ENCODE results near the gene LAMP5. TPM values are rescaled to one million over a fixed set of nuclear protein-coding genes. Genes with fewer than 3 reads are reported as not detected.

LAMP5 gene
- total RNA-seq, 3 donors from 2014 or later, result 0.33 to 0.88 TPM; not detected in 1

- no peaks in the 10 kb centered on the region for H3K9me3 ChIP-seq
- H3K27me3 ChIP-seq, result no peaks in the 10 kb centered on the region
- no peaks in the 10 kb centered on the region for H3K4me1 ChIP-seq
- no peak overlapping the region for H3K4me3 ChIP-seq
- no peaks in the 10 kb centered on the region for H3K36me3 ChIP-seq
- TF ChIP-seq POLR2A (IDR thresholded peaks at IDR 0.05) (no peak), POLR2AphosphoS5 (IDR thresholded peaks at IDR 0.05) (no peak), CTCF (IDR thresholded peaks at IDR 0.05) (no peak)
- intact Hi-C loops (cut with DNase I; ENCODE audit: low total_unique reads), result loop anchor here (5.0 kb wide), 1 partner anchor 304 kb away; no protein-coding TSS in a partner anchor
- DNase-seq (ENCODE audit: low spot score in 2 of 2), result no peak
- H3K27ac ChIP-seq, result no peak overlapping the region
Measured at GRCh38 chr20:9573335-9574151, 59.2 kb downstream of the LAMP5 start.

DNA sequence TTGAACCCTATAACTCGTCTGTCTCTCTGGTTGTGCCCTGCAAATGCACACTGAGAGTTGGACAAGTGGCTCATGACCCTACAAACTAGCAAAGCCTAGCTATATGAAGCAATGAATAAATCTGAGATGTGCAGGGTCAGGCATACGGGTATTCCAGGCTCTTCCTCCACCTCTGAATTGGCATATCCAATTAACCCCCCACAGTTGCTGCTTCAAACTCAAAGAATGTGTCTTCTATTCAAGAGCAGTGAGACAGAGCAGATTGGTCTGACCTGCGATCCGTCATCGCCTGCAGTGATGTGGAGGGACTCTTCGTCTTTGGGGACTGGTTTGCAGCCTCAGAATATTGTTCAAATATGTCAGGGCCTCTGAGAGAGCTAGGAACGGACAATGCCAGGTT lies 59.8 kb downstream of the LAMP5 start:
- DNase-seq (ENCODE audit: low spot score in 2 of 2), result no peak
- intact Hi-C loops (cut with DNase I; ENCODE audit: low total_unique reads), result loop anchor here (5.0 kb wide), 1 partner anchor 303 kb away; no protein-coding TSS in a partner anchor

GRCh38 chr20:9574776-9575175 lies 60.4 kb downstream of the LAMP5 start:
- Histone ChIP-seq H3K9me3 (no peaks in the 10 kb centered on the region), H3K4me3 (no peak overlapping the region), H3K36me3 (no peaks in the 10 kb centered on the region), H3K27me3 (no peaks in the 10 kb centered on the region), H3K4me1 (no peaks in the 10 kb centered on the region), H3K27ac (no peak overlapping the region)
- no peak for TF ChIP-seq POLR2A (IDR thresholded peaks at IDR 0.05)
- no peak for TF ChIP-seq POLR2AphosphoS5 (IDR thresholded peaks at IDR 0.05)
- no peak for TF ChIP-seq CTCF (IDR thresholded peaks at IDR 0.05)
- no peak for DNase-seq (ENCODE audit: low spot score in 2 of 2)
- intact Hi-C loops (cut with DNase I; ENCODE audit: low total_unique reads), result loop anchor here (5.0 kb wide), 1 partner anchor 303 kb away; no protein-coding TSS in a partner anchor

More for the DNA sequence above, 59.8 kb downstream of the LAMP5 start:
- Histone ChIP-seq H3K4me1 (no peaks in the 10 kb centered on the region), H3K36me3 (no peaks in the 10 kb centered on the region), H3K27me3 (no peaks in the 10 kb centered on the region), H3K9me3 (no peaks in the 10 kb centered on the region), H3K27ac (no peak overlapping the region), H3K4me3 (no peak overlapping the region)
- TF ChIP-seq POLR2AphosphoS5 (IDR thresholded peaks at IDR 0.05) (no peak), POLR2A (IDR thresholded peaks at IDR 0.05) (no peak), CTCF (IDR thresholded peaks at IDR 0.05) (no peak)

DNA sequence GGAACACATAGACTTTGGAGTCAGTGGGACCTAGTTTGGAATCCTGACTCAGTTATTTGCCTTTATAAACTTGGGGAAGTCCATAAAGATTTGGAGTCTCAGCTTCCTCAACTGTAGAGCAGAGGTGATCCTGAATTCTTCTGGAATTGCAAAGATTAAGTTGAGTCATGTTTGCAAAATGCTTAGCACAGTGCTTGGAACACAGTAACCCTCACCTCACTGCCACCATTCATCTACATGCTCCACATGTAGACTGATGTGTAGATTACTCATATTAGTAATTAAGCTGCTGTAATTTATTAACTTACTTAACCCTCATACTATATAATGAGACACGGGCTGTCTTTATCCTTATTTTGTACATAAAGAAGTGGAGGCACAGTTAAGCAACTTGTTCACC lies 61.4 kb downstream of the LAMP5 start:
- DNase-seq (ENCODE audit: low spot score in 2 of 2), result no peak
- no peak for TF ChIP-seq POLR2A (IDR thresholded peaks at IDR 0.05)
- no peak for TF ChIP-seq POLR2AphosphoS5 (IDR thresholded peaks at IDR 0.05)
- TF ChIP-seq CTCF (IDR thresholded peaks at IDR 0.05), result no peak
- Histone ChIP-seq H3K9me3 (no peaks in the 10 kb centered on the region), H3K27ac (no peak overlapping the region), H3K27me3 (no peaks in the 10 kb centered on the region), H3K4me1 (no peaks in the 10 kb centered on the region), H3K4me3 (no peak overlapping the region), H3K36me3 (no peaks in the 10 kb centered on the region)
- intact Hi-C loops (cut with DNase I; ENCODE audit: low total_unique reads), result no loop called here

DNA sequence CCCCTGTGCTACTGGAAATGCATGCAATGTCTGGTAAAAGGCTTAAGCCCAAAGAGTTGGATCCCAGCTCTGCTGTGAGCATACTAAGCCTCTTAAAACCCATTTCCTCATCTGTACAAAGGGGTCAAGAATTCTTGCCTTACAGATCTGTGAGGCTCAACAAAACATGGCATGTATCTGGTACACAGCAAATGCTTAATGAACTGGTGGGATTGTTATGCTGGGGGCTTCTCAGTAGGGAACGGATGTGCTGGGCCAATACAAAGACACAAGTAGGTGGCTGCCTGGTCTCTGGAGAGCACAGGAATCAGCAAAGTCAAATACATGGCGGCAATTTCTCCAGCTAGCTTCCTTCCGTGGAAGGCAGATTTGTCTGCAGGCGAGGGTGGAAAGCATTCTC lies 62.3 kb downstream of the LAMP5 start:
- Histone ChIP-seq H3K4me1 (no peaks in the 10 kb centered on the region), H3K27ac (no peak overlapping the region), H3K9me3 (no peaks in the 10 kb centered on the region), H3K27me3 (no peaks in the 10 kb centered on the region), H3K36me3 (no peaks in the 10 kb centered on the region), H3K4me3 (no peak overlapping the region)
- no peak for DNase-seq (ENCODE audit: low spot score in 2 of 2)
- TF ChIP-seq POLR2A (IDR thresholded peaks at IDR 0.05) (no peak), POLR2AphosphoS5 (IDR thresholded peaks at IDR 0.05) (no peak), CTCF (IDR thresholded peaks at IDR 0.05) (no peak)
- intact Hi-C loops (cut with DNase I; ENCODE audit: low total_unique reads), result no loop called here
